Mesenchymal stem cell (in vitro differentiated cells and primary cell): Measurements from ENCODE around the gene S1PR4.
"Not testable (repeated sequence)": the region's sequence is repeated elsewhere in the genome, so short reads cannot be mapped to it uniquely, and the experiment has no call there.

Experiments used
- DNase-seq: peaks from one replicate; pipeline ENCODE4 v3.0.0-alpha.2; 2013
- H2AFZ ChIP-seq: one replicate; pipeline ENCODE4 v1.6.1; 2013; ENCODE audit warnings: low read depth, mild to moderate bottlenecking, control low read depth, inconsistent platforms, low read length, moderate library complexity
- H2AK5ac ChIP-seq: 2 replicates; pipeline ENCODE4 v1.6.1; 2013; ENCODE audit warnings: low read length, moderate library complexity, mild to moderate bottlenecking, inconsistent platforms; ENCODE audit not compliant: severe bottlenecking
- H2BK120ac ChIP-seq: one replicate; pipeline ENCODE4 v1.6.1; 2013; ENCODE audit warnings: low read depth, mild to moderate bottlenecking, inconsistent platforms, low read length, moderate library complexity
- H2BK12ac ChIP-seq, 2 experiments: one replicate each; pipeline ENCODE4 v1.6.1; 2013; ENCODE audit warnings: inconsistent platforms in 2 of 2, low read length in 2 of 2, mild to moderate bottlenecking in 2 of 2, moderate library complexity in 2 of 2, control low read depth in 1 of 2
- H2BK15ac ChIP-seq: one replicate; pipeline ENCODE4 v1.6.1; 2013; ENCODE audit warnings: mild to moderate bottlenecking, low read depth, inconsistent platforms; ENCODE audit not compliant: poor library complexity, severe bottlenecking
- H2BK5ac ChIP-seq: 2 replicates; pipeline ENCODE4 v1.6.1; 2013; ENCODE audit warnings: low read depth, mild to moderate bottlenecking, low read length, control low read depth, inconsistent platforms; ENCODE audit not compliant: poor library complexity, severe bottlenecking
- H3K14ac ChIP-seq, 2 experiments: one replicate each; pipeline ENCODE4 v1.6.1; 2013; ENCODE audit warnings: inconsistent platforms in 2 of 2, low read length in 2 of 2, control low read depth in 1 of 2, mild to moderate bottlenecking in 1 of 2, moderate library complexity in 1 of 2
- H3K18ac ChIP-seq, 2 experiments: one replicate each; pipeline ENCODE4 v1.6.1; 2013; ENCODE audit warnings: inconsistent platforms in 2 of 2, low read length in 2 of 2, control low read depth in 1 of 2, low read depth in 1 of 2, mild to moderate bottlenecking in 1 of 2
- H3K23ac ChIP-seq, 2 experiments: one replicate each; pipeline ENCODE4 v1.6.1; 2013; ENCODE audit warnings: inconsistent platforms in 2 of 2, low read length in 2 of 2, mild to moderate bottlenecking in 2 of 2, moderate library complexity in 2 of 2, control low read depth in 1 of 2
- H3K27ac ChIP-seq: 2 replicates; pipeline ENCODE4 v1.5.1; 2013; ENCODE audit warnings: mild to moderate bottlenecking, moderate library complexity, low read length, control low read depth, inconsistent platforms; ENCODE audit not compliant: poor library complexity, severe bottlenecking
- H3K27me3 ChIP-seq, 2 experiments: 2 replicates each; pipeline versions ENCODE4 v1.6.1 to v1.7.0; 2013; ENCODE audit warnings: low read length in 2 of 2, mild to moderate bottlenecking in 2 of 2, moderate library complexity in 2 of 2, control low read depth in 1 of 2, inconsistent platforms in 1 of 2; ENCODE audit not compliant: control insufficient read depth in 1 of 2, insufficient read depth in 1 of 2
- H3K36me3 ChIP-seq, 2 experiments: 2 replicates each; pipeline versions ENCODE4 v1.6.1 to v1.7.0; 2013; ENCODE audit warnings: low read length in 2 of 2, control low read depth in 1 of 2, inconsistent platforms in 1 of 2, low read depth in 1 of 2, mild to moderate bottlenecking in 1 of 2; ENCODE audit not compliant: insufficient read depth in 2 of 2, control insufficient read depth in 1 of 2
- H3K4ac ChIP-seq, 2 experiments: one replicate each; pipeline ENCODE4 v1.6.1; 2013; ENCODE audit warnings: inconsistent platforms in 2 of 2, low read length in 2 of 2, mild to moderate bottlenecking in 2 of 2, moderate library complexity in 2 of 2, control low read depth in 1 of 2, low read depth in 1 of 2
- H3K4me1 ChIP-seq: 2 replicates; pipeline ENCODE4 v1.6.1; 2013; ENCODE audit warnings: low read depth, low read length, control low read depth; ENCODE audit not compliant: control insufficient read depth, insufficient read depth
- H3K4me2 ChIP-seq: 2 replicates; pipeline ENCODE4 v1.6.1; 2013; ENCODE audit warnings: low read length, mild to moderate bottlenecking, inconsistent platforms; ENCODE audit not compliant: poor library complexity, severe bottlenecking
- H3K4me3 ChIP-seq, 2 experiments: 2 replicates each; pipeline versions ENCODE4 v1.5.1 to v1.7.0; 2013; ENCODE audit warnings: low read length in 2 of 2, mild to moderate bottlenecking in 2 of 2, control low read depth in 1 of 2, low read depth in 1 of 2; ENCODE audit not compliant: insufficient read depth in 1 of 2
- H3K79me1 ChIP-seq: replicated peaks from 2 replicates; pipeline ENCODE4 v1.6.1; 2013; ENCODE audit warnings: mild to moderate bottlenecking, control low read depth, low read length, inconsistent platforms; ENCODE audit not compliant: poor library complexity, severe bottlenecking
- H3K9ac ChIP-seq: 2 replicates; pipeline ENCODE4 v1.7.0; 2013; ENCODE audit warnings: mild to moderate bottlenecking, low read length, moderate library complexity
- H3K9me3 ChIP-seq: 2 replicates; pipeline ENCODE4 v1.7.0; 2013; ENCODE audit warnings: mild to moderate bottlenecking, low read length; ENCODE audit not compliant: control insufficient read depth
- H4K8ac ChIP-seq: one replicate; pipeline ENCODE4 v1.6.1; 2013; ENCODE audit warnings: inconsistent platforms, mild to moderate bottlenecking, low read length, moderate library complexity
- H4K91ac ChIP-seq: one replicate; pipeline ENCODE4 v1.6.1; 2013; ENCODE audit warnings: mild to moderate bottlenecking, low read length, inconsistent platforms
- WGBS: methylation state at CpG from one replicate; pipeline ENCODE4 v1.1.7; 2013; ENCODE audit warnings: mixed read lengths; 5-methylcytosine and 5-hydroxymethylcytosine counted together

Gene S1PR4

DNA sequence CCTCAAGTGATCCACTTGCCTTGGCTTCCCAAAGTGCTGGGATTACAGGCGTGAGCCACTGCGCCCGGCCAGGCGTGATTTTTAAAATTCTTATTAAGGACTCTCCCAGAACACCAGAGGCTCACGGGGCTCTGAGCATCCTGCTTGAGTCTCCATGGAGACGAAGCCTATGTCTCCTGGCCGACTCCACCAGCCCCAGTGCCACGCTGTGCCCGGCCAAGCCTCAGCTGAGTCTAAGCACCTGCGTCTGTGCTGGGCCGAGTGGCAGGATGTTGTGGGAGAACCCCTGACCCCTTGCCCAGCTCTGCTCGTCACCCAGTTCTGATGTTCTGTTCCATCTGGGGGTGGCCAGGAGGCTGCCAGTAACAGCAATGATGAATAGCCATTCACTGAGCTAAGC, 42.0 kb downstream of the S1PR4 start:
- Histone ChIP-seq H3K9ac (no peak overlapping the region), H3K36me3 (no peaks in the 10 kb centered on the region), H2BK12ac (no peak overlapping the region), H3K14ac (no peak overlapping the region), H2AFZ (no peak overlapping the region), H3K4me1 (peaks cover 4% of the 10 kb centered on the region), H3K4me3 (no peak overlapping the region), H2BK5ac (no peak overlapping the region), H2AK5ac (no peak overlapping the region), H3K18ac (no peak overlapping the region), H3K9me3 (no peaks in the 10 kb centered on the region), H4K91ac (no peak overlapping the region), H3K23ac (no peak overlapping the region), H3K27ac (no peak overlapping the region), H2BK120ac (no peak overlapping the region), H3K4me2 (no peak overlapping the region), H3K27me3 (peaks cover 18 to 19% of the 10 kb centered on the region in 2 experiments), H3K4ac (no peak overlapping the region), H4K8ac (no peak overlapping the region), H3K79me1 (no peaks in the 10 kb centered on the region), H2BK15ac (no peak overlapping the region)
- 86% methylated on average over 12 of the region's 12 CpGs for WGBS
- DNase-seq, result no peak

GRCh38 chr19:3221576-3221975, 43.0 kb downstream of the S1PR4 start:
- not testable (repeated sequence) for H3K4me3 ChIP-seq, H2AK5ac ChIP-seq, H3K14ac ChIP-seq, H2BK120ac ChIP-seq, H2BK12ac ChIP-seq, H3K79me1 ChIP-seq, H4K91ac ChIP-seq, H3K36me3 ChIP-seq, H3K9me3 ChIP-seq, DNase-seq, H3K23ac ChIP-seq, H3K18ac ChIP-seq, H3K4ac ChIP-seq, H3K9ac ChIP-seq, H3K27ac ChIP-seq, H4K8ac ChIP-seq, H2BK5ac ChIP-seq, H2BK15ac ChIP-seq, H3K4me1 ChIP-seq, H2AFZ ChIP-seq, H3K4me2 ChIP-seq
- 65% methylated on average over 5 of the region's 5 CpGs for WGBS
- peaks cover 28 to 29% of the 10 kb centered on the region in 2 experiments for H3K27me3 ChIP-seq

GRCh38 chr19:3222709-3223108, 44.1 kb downstream of the S1PR4 start:
- H2AK5ac ChIP-seq, result no peak overlapping the region
- no peak overlapping the region for H3K4me3 ChIP-seq
- no peak overlapping the region for H3K27ac ChIP-seq
- no peak overlapping the region for H3K23ac ChIP-seq
- H3K27me3 ChIP-seq, result peaks cover 39 to 40% of the 10 kb centered on the region in 2 experiments
- H2BK15ac ChIP-seq, result no peak overlapping the region
- peaks cover 0 to 2% of the 10 kb centered on the region in 2 experiments for H3K36me3 ChIP-seq
- H2BK5ac ChIP-seq, result no peak overlapping the region
- H3K4ac ChIP-seq, result no peak overlapping the region
- no peak overlapping the region for H3K4me2 ChIP-seq
- no peak overlapping the region for H4K8ac ChIP-seq
- H2BK12ac ChIP-seq, result no peak overlapping the region
- H3K9ac ChIP-seq, result no peak overlapping the region
- DNase-seq, result no peak
- no peak overlapping the region for H3K14ac ChIP-seq
- 84% methylated on average over 5 of the region's 5 CpGs for WGBS
- no peak overlapping the region for H3K18ac ChIP-seq
- no peaks in the 10 kb centered on the region for H3K79me1 ChIP-seq
- H2BK120ac ChIP-seq, result no peak overlapping the region
- H3K4me1 ChIP-seq, result peaks cover 4% of the 10 kb centered on the region
- no peak overlapping the region for H2AFZ ChIP-seq
- H4K91ac ChIP-seq, result peak overlapping the region; percentile 7
- no peaks in the 10 kb centered on the region for H3K9me3 ChIP-seq

DNA sequence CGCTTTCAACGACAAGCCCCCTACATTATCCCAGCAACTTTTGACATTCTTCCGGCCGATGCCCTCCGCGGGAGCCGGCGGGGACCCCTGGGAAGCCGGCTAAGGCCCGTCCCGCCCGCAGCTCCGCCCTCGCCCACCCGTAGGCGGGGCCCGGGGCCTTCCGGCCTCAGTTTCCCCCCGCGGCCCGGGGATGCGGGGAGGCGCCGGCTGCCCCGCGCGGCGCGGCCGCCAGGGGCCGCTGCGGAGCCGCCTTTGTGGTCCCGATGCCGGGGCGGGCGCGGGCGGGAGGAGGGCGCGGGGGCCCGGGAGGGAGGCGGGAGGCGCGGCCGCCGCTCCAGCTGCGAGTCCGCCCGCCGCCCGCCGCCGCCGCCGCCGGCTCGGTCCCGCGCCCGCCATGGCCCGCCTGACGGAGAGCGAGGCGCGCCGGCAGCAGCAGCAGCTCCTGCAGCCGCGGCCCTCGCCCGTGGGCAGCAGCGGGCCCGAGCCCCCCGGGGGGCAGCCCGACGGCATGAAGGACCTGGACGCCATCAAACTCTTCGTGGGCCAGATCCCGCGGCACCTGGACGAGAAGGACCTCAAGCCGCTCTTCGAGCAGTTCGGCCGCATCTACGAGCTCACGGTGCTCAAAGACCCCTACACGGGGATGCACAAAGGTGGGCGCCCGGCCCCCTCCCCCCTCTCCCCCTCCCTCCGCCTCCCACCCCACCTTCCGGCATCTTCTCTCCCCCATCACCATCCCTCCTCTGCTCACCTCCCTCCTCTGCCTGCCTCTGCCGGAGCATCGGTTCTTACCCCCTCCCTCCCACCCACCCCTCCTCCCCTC, 46.0 kb downstream of the S1PR4 start, which contains the start of gene CELF5:
Gene CELF5 (plus strand): TSS at position 316 of the 823 bp plus-strand sequence. CDS start 79 bp downstream, at position 395.
- H3K9ac ChIP-seq, result no peak within 1 kb of the TSS
- no peak within 1 kb of the TSS for H2BK15ac ChIP-seq
- no peak within 1 kb of the TSS for H4K91ac ChIP-seq
- peaks cover 55 to 56% of the 10 kb centered on the region in 2 experiments for H3K27me3 ChIP-seq
- no peak within 1 kb of the TSS for H2BK120ac ChIP-seq
- H3K4me2 ChIP-seq, result peak within 1 kb of the TSS; percentile 83
- no peak within 1 kb of the TSS for H3K14ac ChIP-seq
- peak; percentile 32 for DNase-seq
- no peak within 1 kb of the TSS for H4K8ac ChIP-seq
- H2AFZ ChIP-seq, result no peak within 1 kb of the TSS
- no peaks in the 10 kb centered on the region for H3K79me1 ChIP-seq
- no peak within 1 kb of the TSS for H3K18ac ChIP-seq
- H3K4me1 ChIP-seq, result peaks cover 11% of the 10 kb centered on the region
- no peaks in the 10 kb centered on the region for H3K9me3 ChIP-seq
- no peak within 1 kb of the TSS for H2AK5ac ChIP-seq
- peaks cover 0 to 3% of the 10 kb centered on the region in 2 experiments for H3K36me3 ChIP-seq
- no peak within 1 kb of the TSS for H2BK5ac ChIP-seq
- WGBS, result 9% methylated on average over 23 of the region's 94 CpGs
- H3K4ac ChIP-seq, result no peak within 1 kb of the TSS
- H3K4me3 ChIP-seq, result peak within 1 kb of the TSS in 1 of 2 experiments; percentile 46
- no peak within 1 kb of the TSS for H3K27ac ChIP-seq
- no peak within 1 kb of the TSS for H2BK12ac ChIP-seq
- H3K23ac ChIP-seq, result no peak within 1 kb of the TSS
